H1 (cell line): ENCODE results near the gene GRIA4. TPM values are rescaled to one million over a fixed set of nuclear protein-coding genes. Genes with fewer than 3 reads are reported as not detected.

Experiments
- CTCF ChIA-PET: fragments of 300-600 bp; sonication (Branson Sonifier 250); formaldehyde crosslinking; loops from one replicate; lab custom pipeline; 2021; ENCODE audit not compliant: partially characterized antibody; lab: Charles Lee
- POLR2A ChIA-PET: fragments of 300-600 bp; sonication (Branson Sonifier 250); formaldehyde crosslinking; loops from one replicate; lab custom pipeline; 2021; ENCODE audit warnings: inconsistent platforms; ENCODE audit not compliant: partially characterized antibody; lab: Charles Lee
- DNase-seq, 2 experiments: peaks; one replicate each; pipeline versions ENCODE4 v3.0.0 to v3.0.0-alpha.2; 2010 to 2022; ENCODE audit warnings: low spot score in 2 of 2, low read depth in 1 of 2, mixed read lengths in 1 of 2
- FAIRE-seq: peaks from 2 replicates; lab custom pipeline; 2011; peaks lifted over from hg19 to GRCh38; lab: Jason Lieb, UNC
- H2AFZ ChIP-seq: 2 replicates; pipeline ENCODE4 v1.8.1; 2012; ENCODE audit warnings: low read length, inconsistent platforms
- H2AK5ac ChIP-seq: 2 replicates; pipeline ENCODE4 v1.6.1; 2013; ENCODE audit warnings: low read depth, low read length
- H2BK120ac ChIP-seq: replicated peaks from 2 replicates; pipeline ENCODE3; 2013; ENCODE audit warnings: low read depth, low read length, inconsistent platforms
- H2BK12ac ChIP-seq: 2 replicates; pipeline ENCODE4 v1.6.1; 2013; ENCODE audit warnings: low read depth, low read length
- H2BK15ac ChIP-seq: 2 replicates; pipeline ENCODE4 v1.6.1; 2013; ENCODE audit warnings: low read length
- H2BK20ac ChIP-seq: 2 replicates; pipeline ENCODE4 v1.6.1; 2013; ENCODE audit warnings: low read length
- H2BK5ac ChIP-seq: 2 replicates; pipeline ENCODE4 v1.6.1; 2013; ENCODE audit warnings: low read depth, low read length
- H3K14ac ChIP-seq: 2 replicates; pipeline ENCODE4 v1.6.1; 2013; ENCODE audit warnings: inconsistent platforms; ENCODE audit not compliant: insufficient read length
- H3K18ac ChIP-seq: 2 replicates; pipeline ENCODE4 v1.6.1; 2013; ENCODE audit warnings: low read length; ENCODE audit errors: extremely low read depth
- H3K23ac ChIP-seq: 2 replicates; pipeline ENCODE4 v1.6.1; 2013; ENCODE audit warnings: inconsistent platforms; ENCODE audit not compliant: insufficient read length
- H3K23me2 ChIP-seq: 2 replicates; pipeline ENCODE4 v1.6.1; 2013; ENCODE audit warnings: low read depth, low read length
- H3K27ac ChIP-seq: 2 replicates; pipeline ENCODE4 v1.6.1; 2011; ENCODE audit warnings: low read depth, low read length, inconsistent platforms
- H3K27me3 ChIP-seq, 4 experiments: replicated peaks in 1 of 4; 1 replicate in 1 of 4; 2 replicates in 3 of 4; pipeline versions ENCODE4 v1.6.1 to v1.8.1; 2011 to 2013; ENCODE audit warnings: low read length in 3 of 4, mild to moderate bottlenecking in 3 of 4, inconsistent platforms in 2 of 4, mixed read lengths in 2 of 4, moderate library complexity in 1 of 4; ENCODE audit not compliant: control insufficient read depth in 3 of 4, insufficient read depth in 3 of 4; ENCODE audit errors: extremely low read depth in 1 of 4
- H3K36me3 ChIP-seq, 4 experiments: 2 replicates each; pipeline versions ENCODE4 v1.6.1 to v1.8.1; 2011 to 2013; ENCODE audit warnings: mild to moderate bottlenecking in 4 of 4, low read length in 3 of 4, moderate library complexity in 2 of 4, control low read depth in 1 of 4, inconsistent platforms in 1 of 4; ENCODE audit not compliant: insufficient read depth in 4 of 4, control insufficient read depth in 2 of 4
- H3K4ac ChIP-seq: replicated peaks from 2 replicates; pipeline ENCODE3; 2013; ENCODE audit warnings: low read length, low read depth, mixed read lengths, inconsistent platforms; ENCODE audit not compliant: insufficient read length
- H3K4me1 ChIP-seq, 4 experiments: replicated peaks in 1 of 4; 1 replicate in 1 of 4; 2 replicates in 3 of 4; pipeline versions ENCODE4 v1.6.1 to v1.8.1; 2011 to 2013; ENCODE audit warnings: low read length in 3 of 4, inconsistent platforms in 2 of 4, mixed read lengths in 1 of 4; ENCODE audit not compliant: insufficient read depth in 4 of 4, control insufficient read depth in 3 of 4
- H3K4me2 ChIP-seq, 2 experiments: 2 replicates each; pipeline versions ENCODE4 v1.6.1 to v1.8.1; 2011 to 2013; ENCODE audit warnings: low read depth in 2 of 2, low read length in 2 of 2, control low read depth in 1 of 2, inconsistent platforms in 1 of 2, mild to moderate bottlenecking in 1 of 2; ENCODE audit not compliant: insufficient read depth in 1 of 2
- H3K4me3 ChIP-seq, 4 experiments: fragments of 200-600, 300-600 bp in 1 of 4; sonication (generic), shearing (Covaris generic), sonication (Bioruptor Twin) in 1 of 4; 2 replicates each; pipeline versions ENCODE4 v1.5.1 to v1.8.1; 2011 to 2016; ENCODE audit warnings: low read length in 4 of 4, low read depth in 3 of 4, control low read depth in 2 of 4, inconsistent platforms in 2 of 4, mild to moderate bottlenecking in 2 of 4, mixed read lengths in 1 of 4, moderate library complexity in 1 of 4; ENCODE audit not compliant: insufficient read depth in 2 of 4; ENCODE audit errors: extremely low read depth in 1 of 4
- H3K56ac ChIP-seq: replicated peaks from 2 replicates; pipeline ENCODE3; 2013; ENCODE audit warnings: low read depth, mild to moderate bottlenecking, mixed read lengths, low read length, inconsistent platforms; ENCODE audit not compliant: insufficient read length
- H3K79me1 ChIP-seq: 2 replicates; pipeline ENCODE4 v1.6.1; 2013; ENCODE audit warnings: low read depth, low read length, control low read depth
- H3K79me2 ChIP-seq, 2 experiments: 2 replicates each; pipeline versions ENCODE4 v1.6.1 to v1.8.1; 2012 to 2013; ENCODE audit warnings: low read length in 2 of 2, mild to moderate bottlenecking in 2 of 2, inconsistent platforms in 1 of 2; ENCODE audit not compliant: insufficient read depth in 2 of 2, control insufficient read depth in 1 of 2
- H3K9ac ChIP-seq, 4 experiments: replicated peaks in 1 of 4; 1 replicate in 1 of 4; 2 replicates in 3 of 4; pipeline versions ENCODE4 v1.6.1 to v1.8.1; 2011 to 2013; ENCODE audit warnings: low read depth in 3 of 4, low read length in 3 of 4, control low read depth in 2 of 4, mild to moderate bottlenecking in 2 of 4, moderate library complexity in 2 of 4, inconsistent platforms in 1 of 4; ENCODE audit errors: extremely low read depth in 1 of 4
- H3K9me3 ChIP-seq, 2 experiments: 2 replicates each; pipeline versions ENCODE4 v1.6.1 to v1.8.1; 2012 to 2013; ENCODE audit warnings: mild to moderate bottlenecking in 2 of 2, moderate library complexity in 2 of 2, control low read depth in 1 of 2, inconsistent platforms in 1 of 2, low read depth in 1 of 2, low read length in 1 of 2, mixed read lengths in 1 of 2; ENCODE audit not compliant: insufficient read depth in 2 of 2
- H4K20me1 ChIP-seq, 2 experiments: replicated peaks in 1 of 2; 2 replicates each; pipeline versions ENCODE3 to v1.8.1; 2011 to 2013; ENCODE audit warnings: inconsistent platforms in 2 of 2, low read length in 2 of 2, mild to moderate bottlenecking in 1 of 2; ENCODE audit not compliant: insufficient read depth in 2 of 2, control insufficient read depth in 1 of 2
- H4K5ac ChIP-seq: 2 replicates; pipeline ENCODE4 v1.6.1; 2013; ENCODE audit warnings: low read length, low read depth, mixed read lengths, inconsistent platforms; ENCODE audit not compliant: insufficient read length
- H4K8ac ChIP-seq: 2 replicates; pipeline ENCODE4 v1.8.0; 2013; ENCODE audit warnings: mild to moderate bottlenecking, moderate library complexity, low read length, inconsistent platforms; ENCODE audit not compliant: insufficient read depth; ENCODE audit errors: extremely low read depth
- H4K91ac ChIP-seq: replicated peaks from 2 replicates; pipeline ENCODE3; 2013; ENCODE audit warnings: low read length, mixed read lengths, inconsistent platforms; ENCODE audit not compliant: insufficient read length
- CBX5 ChIP-seq: fragments of 300-800, 300-1000 bp; sonication (generic); IDR thresholded peaks from 2 replicates; pipeline ENCODE4 v1.7.1; 2016; ENCODE audit warnings: antibody characterized with exemption, low read length, low read depth
- CREB1 ChIP-seq: IDR thresholded peaks from 2 replicates; pipeline ENCODE4 v1.6.1; 2012; ENCODE audit warnings: inconsistent platforms
- E2F6 ChIP-seq: IDR thresholded peaks from 2 replicates; pipeline ENCODE4 v1.6.1; 2012; ENCODE audit warnings: inconsistent platforms
- EGR1 ChIP-seq: IDR thresholded peaks from 2 replicates; pipeline ENCODE4 v1.6.1; 2011; ENCODE audit warnings: low read depth, low read length, borderline replicate concordance
- HDAC2 ChIP-seq, 2 experiments: fragments of 300-600 bp in 1 of 2; sonication (generic) in 1 of 2; IDR thresholded peaks; 2 replicates each; pipeline ENCODE4 v1.6.1; 2011 to 2012; ENCODE audit warnings: low read depth in 2 of 2, low read length in 2 of 2, mild to moderate bottlenecking in 2 of 2, moderate library complexity in 2 of 2, borderline replicate concordance in 1 of 2, inconsistent platforms in 1 of 2
- JUN ChIP-seq: IDR thresholded peaks from 2 replicates; pipeline ENCODE4 v1.6.1; 2011; ENCODE audit warnings: low read depth, mild to moderate bottlenecking, improper control_type of control experiment, low read length
- SIN3A ChIP-seq, 2 experiments: IDR thresholded peaks in 1 of 2; conservative IDR thresholded peaks in 1 of 2; 2 replicates each; pipeline ENCODE4 v1.6.1; 2011 to 2012; ENCODE audit warnings: low read length in 2 of 2, improper control_type of control experiment in 1 of 2, low read depth in 1 of 2, mild to moderate bottlenecking in 1 of 2
- TEAD4 ChIP-seq: IDR thresholded peaks from 2 replicates; pipeline ENCODE4 v1.6.1; 2012; ENCODE audit warnings: low read depth, low read length, inconsistent platforms, mixed read lengths
- ZNF274 ChIP-seq: IDR thresholded peaks from 2 replicates; pipeline ENCODE4 v1.7.0; 2012; ENCODE audit warnings: low read length, borderline replicate concordance; ENCODE audit errors: extremely low read depth
- WGBS, 2 experiments: shearing (Covaris generic) in 1 of 2; methylation state at CpG; one replicate each; pipeline versions ENCODE4 v1.1.6 to v1.1.7; 2013 to 2015; ENCODE audit warnings: low lambda C conversion rate in 2 of 2, mixed read lengths in 2 of 2, inconsistent platforms in 1 of 2, low coverage in 1 of 2, missing lambda C conversion rate in 1 of 2; ENCODE audit not compliant: insufficient replicate concordance in 2 of 2, insufficient coverage in 1 of 2, insufficient read length in 1 of 2; ENCODE audit errors: extremely low coverage in 1 of 2, missing lambda C conversion rate in 1 of 2; 5-methylcytosine and 5-hydroxymethylcytosine counted together
- polyA plus RNA-seq, 7 experiments: library from polyadenylated mRNA; depleted of rRNA in 3 of 7; stranded (reverse) in 5 of 7; unstranded in 2 of 7; fragments of >200 nt in 5 of 7; fragments of 200-250 nt in 2 of 7; gene quantifications; 1 replicate in 5 of 7; 2 replicates in 1 of 7; 4 replicates in 1 of 7; pipeline versions ENCODE4 v1.2.1 to v1.2.3, GENCODE V29; 2011 to 2013; ENCODE audit warnings: missing spikeins in 2 of 7, mixed read lengths in 2 of 7
- total RNA-seq: library from RNA; stranded (reverse); fragmentation: NEBNext Ultra II Directional; extraction: Animal tissue kit (Norgen Biotek cat#: 25700); gene quantifications from 2 replicates; pipeline ENCODE4 v1.2.1, GENCODE V29; 2021
- TF ChIP-seq, protein P1 (sequence below): IDR thresholded peaks from 2 replicates; pipeline ENCODE4 v1.6.1; 2011; ENCODE audit warnings: low read length, improper control_type of control experiment

Gene GRIA4
- total and polyA plus RNA-seq, 2 of the 8 experiments (the other 6 are each of a cell fraction or from before 2014, with no cell fraction given): 12.5 to 21.8 TPM

DNA sequence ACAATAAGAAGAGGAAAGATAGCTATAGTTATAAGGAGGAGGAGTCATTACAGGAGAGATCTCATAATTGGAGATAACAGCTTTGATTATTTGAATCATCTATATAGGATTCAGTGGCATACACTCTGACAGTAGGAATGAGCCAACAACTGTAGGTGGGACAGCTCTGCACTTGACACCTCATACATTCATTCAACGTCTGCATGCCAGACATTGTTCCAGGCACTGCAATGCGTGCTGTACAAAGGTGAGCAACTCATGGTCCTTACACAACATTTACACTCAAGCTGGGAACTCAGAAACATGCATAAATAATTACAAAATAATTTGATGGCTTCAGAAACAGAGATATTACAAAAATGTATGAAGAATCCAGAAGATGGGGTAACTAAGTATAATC lies 257.9 kb downstream of the GRIA4 start:
- H3K23me2 ChIP-seq: no peaks in the 10 kb centered on the region
- no peak overlapping the region for H2AK5ac ChIP-seq
- no peaks in the 10 kb centered on the region for H3K36me3 ChIP-seq
- H3K14ac ChIP-seq: no peak overlapping the region
- no peaks in the 10 kb centered on the region for H3K79me1 ChIP-seq
- ChIA-PET CTCF (no interaction called here), POLR2A (no interaction called here)
- H3K9me3 ChIP-seq: no peaks in the 10 kb centered on the region
- no peak overlapping the region for H2BK12ac ChIP-seq
- no peaks in the 10 kb centered on the region for H3K27me3 ChIP-seq
- H3K27ac ChIP-seq: no peak overlapping the region
- no peak overlapping the region for H4K5ac ChIP-seq
- H4K91ac ChIP-seq: no peak overlapping the region
- H3K4me1 ChIP-seq: peaks cover 0 to 5% (median 3%) of the 10 kb centered on the region in 4 experiments; a peak in 4 of 7 replicates
- H4K20me1 ChIP-seq: no peaks in the 10 kb centered on the region
- no peak overlapping the region for H3K9ac ChIP-seq
- DNase-seq (no peak), FAIRE-seq (no peak)
- no peak overlapping the region for H3K4me2 ChIP-seq
- no peak overlapping the region for H4K8ac ChIP-seq
- WGBS, 2 experiments: 94% methylated on average over 2 of the region's 2 CpGs; no CpG with 5 or more reads in 1 of the 2 experiments
- no peak overlapping the region for H2BK20ac ChIP-seq
- H3K18ac ChIP-seq: no peak overlapping the region
- H3K23ac ChIP-seq: no peak overlapping the region
- no peak overlapping the region for H2BK5ac ChIP-seq
- H3K4ac ChIP-seq: no peak overlapping the region
- H3K4me3 ChIP-seq: no peak overlapping the region
- no peak overlapping the region for H3K56ac ChIP-seq
- no peak overlapping the region for H2BK120ac ChIP-seq
- H2BK15ac ChIP-seq: no peak overlapping the region
- H2AFZ ChIP-seq: no peak overlapping the region
- no peaks in the 10 kb centered on the region for H3K79me2 ChIP-seq
- TF ChIP-seq EGR1: no peak
- TF ChIP-seq HDAC2 (IDR thresholded peaks at IDR 0.05; ENCODE audit: borderline replicate concordance in 1 of 2, low read depth in 2 of 2, low read length in 2 of 2): no peak
- no peak for TF ChIP-seq CBX5
- no peak for TF ChIP-seq ZNF274
- no peak for TF ChIP-seq CREB1
- TF ChIP-seq, protein P1, sequence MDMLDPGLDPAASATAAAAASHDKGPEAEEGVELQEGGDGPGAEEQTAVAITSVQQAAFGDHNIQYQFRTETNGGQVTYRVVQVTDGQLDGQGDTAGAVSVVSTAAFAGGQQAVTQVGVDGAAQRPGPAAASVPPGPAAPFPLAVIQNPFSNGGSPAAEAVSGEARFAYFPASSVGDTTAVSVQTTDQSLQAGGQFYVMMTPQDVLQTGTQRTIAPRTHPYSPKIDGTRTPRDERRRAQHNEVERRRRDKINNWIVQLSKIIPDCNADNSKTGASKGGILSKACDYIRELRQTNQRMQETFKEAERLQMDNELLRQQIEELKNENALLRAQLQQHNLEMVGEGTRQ: no peak
- TF ChIP-seq TEAD4: no peak
- TF ChIP-seq JUN: no peak
- no peak for TF ChIP-seq E2F6
- TF ChIP-seq SIN3A (conservative IDR thresholded peaks at IDR 0.05 in 1 of 2, IDR thresholded peaks at IDR 0.05 in 1 of 2; ENCODE audit: low read depth in 1 of 2, low read length in 2 of 2): no peak
- TF ChIP-seq, all 59 proteins: peak for 0
